Activated CD8-positive, alpha-beta memory T cell treated with anti-CD3 and anti-CD28 coated beads for 36 hours (primary cell): ENCODE results near the gene ATP8A1. TPM values are rescaled to one million over a fixed set of nuclear protein-coding genes. Genes with fewer than 3 reads are reported as not detected.
"Not testable (repeated sequence)": the region's sequence is repeated elsewhere in the genome, so short reads cannot be mapped to it uniquely, and the experiment has no call there.

Experiments
- CTCF ChIA-PET: fragments of 350-600 bp; sonication (Branson Sonifier 250); formaldehyde crosslinking; loops from one replicate; lab custom pipeline; 2021; ENCODE audit warnings: antibody characterized with exemption; lab: Charles Lee
- POLR2A ChIA-PET: fragments of 350-600 bp; sonication (Branson Sonifier 250); formaldehyde crosslinking; loops from one replicate; lab custom pipeline; 2021; ENCODE audit warnings: antibody characterized with exemption; lab: Charles Lee
- total RNA-seq, 2 experiments: library from RNA; stranded (reverse); gene quantifications; one replicate each; pipeline ENCODE4 v1.2.3, GENCODE V29; 2021

Gene ATP8A1
- total RNA-seq, 2 experiments from 2014 or later, result 28.9 to 29.1 TPM

- CTCF ChIA-PET, result interaction anchor here (0.8 kb wide), 1 partner anchor 18 kb away, joined by 3 read pairs; no protein-coding TSS in a partner anchor
- POLR2A ChIA-PET, result interaction anchor here (0.5 to 1.0 kb wide), 2 partner anchors 18 to 578 kb away, joined by 3 to 6 read pairs; no protein-coding TSS in a partner anchor
These were observed 2.2 kb downstream of the ATP8A1 start for GRCh38 chr4:42654631-42655268.

DNA sequence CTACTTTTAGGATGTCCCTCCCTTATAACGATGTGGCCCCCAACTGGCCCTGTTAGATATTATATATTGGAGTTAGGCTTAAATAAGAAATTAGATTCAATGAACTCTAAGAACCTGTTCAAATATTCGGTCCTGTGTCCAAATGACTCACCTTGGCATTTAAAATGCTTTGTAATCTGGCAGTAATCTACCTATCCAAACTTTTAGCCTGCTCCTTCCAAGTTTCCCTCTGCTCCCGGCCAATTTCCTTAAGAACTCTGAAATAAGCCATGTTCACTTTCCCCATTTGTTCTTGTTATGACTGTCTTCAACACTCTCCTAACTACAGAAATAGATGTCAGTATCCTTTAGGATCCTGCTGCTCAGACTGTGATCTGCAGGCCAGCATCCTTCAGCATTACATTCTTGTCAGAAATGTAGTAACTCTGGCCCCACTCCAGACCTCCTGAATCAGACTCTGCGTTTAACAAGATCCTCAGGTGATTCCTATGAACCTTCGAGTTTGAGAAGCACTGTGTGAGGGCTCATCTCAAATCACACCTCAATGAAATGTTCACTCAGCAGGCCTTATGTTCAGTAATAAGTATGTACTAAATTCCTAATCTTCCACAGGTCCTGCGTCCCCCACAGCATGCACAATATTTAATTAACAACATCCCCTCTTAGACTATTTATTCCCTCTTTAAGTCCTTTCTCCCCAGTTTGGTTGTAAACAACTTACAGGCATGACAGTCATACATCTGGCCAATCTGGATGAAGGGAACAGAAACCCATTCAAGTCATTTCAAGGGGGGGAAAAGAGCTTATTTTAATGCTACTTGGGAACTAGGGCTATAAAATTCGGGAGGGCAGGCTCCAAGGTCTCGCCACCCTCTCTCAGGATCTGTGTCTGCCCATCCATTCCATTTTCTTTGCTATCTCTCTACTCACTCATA lies 3.0 kb downstream of the ATP8A1 start:
- ChIA-PET POLR2A (interaction anchor here (1.0 kb wide), 1 partner anchor 19 kb away, joined by 6 read pairs; no protein-coding TSS in a partner anchor), CTCF (interaction anchor here (0.8 kb wide), 1 partner anchor 17 kb away, joined by 3 read pairs; no protein-coding TSS in a partner anchor)

GRCh38 chr4:42652529-42653231 lies 4.2 kb downstream of the ATP8A1 start:
- POLR2A ChIA-PET, CTCF ChIA-PET: not testable (repeated sequence)

GRCh38 chr4:42649870-42650269 lies 7.0 kb downstream of the ATP8A1 start:
- ChIA-PET POLR2A (no interaction called here), CTCF (no interaction called here)

- CTCF ChIA-PET, result no interaction called here
- POLR2A ChIA-PET, result interaction anchor here (1.0 to 3.3 kb wide), 3 partner anchors 10 to 39 kb away, joined by 3 to 14 read pairs (median 3); partner anchors contain the start of gene ATP8A1
These were observed 9.8 kb downstream of the ATP8A1 start for GRCh38 chr4:42646999-42647541.

- CTCF ChIA-PET, result interaction anchor here (0.7 to 1.2 kb wide), 4 partner anchors 11 to 50 kb away, joined by 3 to 6 read pairs (median 3); partner anchors contain the start of gene ATP8A1
- POLR2A ChIA-PET, result interaction anchor here (1.1 to 3.3 kb wide), 2 partner anchors 11 to 12 kb away, joined by 3 to 14 read pairs; partner anchors contain the start of gene ATP8A1
These were observed 10.7 kb downstream of the ATP8A1 start for GRCh38 chr4:42646013-42646784.

DNA sequence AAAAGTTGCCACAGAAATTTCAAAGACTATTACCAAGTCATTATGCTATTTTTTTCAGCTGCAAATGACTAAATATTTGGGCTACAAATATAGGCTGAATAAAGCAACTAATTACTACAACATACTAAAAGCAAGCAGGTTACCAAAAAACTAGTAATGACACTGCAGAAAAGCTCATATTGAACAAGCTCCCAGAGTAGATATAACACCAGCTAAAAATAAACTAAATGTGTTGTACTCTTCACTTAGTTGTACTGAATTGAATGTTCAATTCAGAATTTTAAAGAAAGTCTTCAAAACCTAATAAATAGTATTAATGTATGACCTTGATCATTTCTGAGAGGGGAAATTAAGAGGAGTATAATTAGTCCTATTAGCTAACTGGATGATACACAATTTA lies 12.0 kb downstream of the ATP8A1 start:
- ChIA-PET POLR2A (no interaction called here), CTCF (interaction anchor here (0.7 to 1.0 kb wide), 2 partner anchors 9 to 18 kb away, joined by 3 to 4 read pairs; no protein-coding TSS in a partner anchor)

DNA sequence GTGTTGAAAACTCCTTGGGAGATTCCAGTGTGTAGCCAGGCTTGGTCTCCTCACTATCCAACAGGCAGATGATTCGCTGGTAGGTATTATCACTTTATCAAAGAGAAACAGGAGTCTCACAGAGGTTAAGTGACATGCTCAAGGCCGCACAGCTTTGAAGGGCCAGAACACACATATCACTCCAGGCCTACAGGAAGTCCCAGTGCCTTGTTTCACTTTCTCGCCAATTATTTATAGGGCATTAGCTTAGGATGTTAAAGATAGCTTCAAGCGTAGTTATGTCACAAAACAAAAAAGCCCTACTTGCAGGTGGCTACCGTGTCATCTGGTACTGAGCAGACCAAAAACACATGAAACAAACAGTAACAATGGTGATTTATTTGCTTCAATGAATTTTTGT lies 13.2 kb downstream of the ATP8A1 start:
- CTCF ChIA-PET, result no interaction called here
- POLR2A ChIA-PET, result no interaction called here

GRCh38 chr4:42642845-42643615 lies 13.9 kb downstream of the ATP8A1 start:
- ChIA-PET POLR2A (no interaction called here), CTCF (no interaction called here)

GRCh38 chr4:42642101-42642797 lies 14.7 kb downstream of the ATP8A1 start:
- CTCF ChIA-PET, result no interaction called here

GRCh38 chr4:42641656-42642055 lies 15.2 kb downstream of the ATP8A1 start:
- ChIA-PET POLR2A (interaction anchor here (0.6 to 1.3 kb wide), 2 partner anchors 15 to 201 kb away, joined by 3 to 9 read pairs; partner anchors contain the start of gene ATP8A1), CTCF (no interaction called here)

More at GRCh38 chr4:42642101-42642797, 14.7 kb downstream of the ATP8A1 start:
- POLR2A ChIA-PET, result interaction anchor here (1.3 kb wide), 1 partner anchor 15 kb away, joined by 9 read pairs; the partner anchor contains the start of gene ATP8A1

DNA sequence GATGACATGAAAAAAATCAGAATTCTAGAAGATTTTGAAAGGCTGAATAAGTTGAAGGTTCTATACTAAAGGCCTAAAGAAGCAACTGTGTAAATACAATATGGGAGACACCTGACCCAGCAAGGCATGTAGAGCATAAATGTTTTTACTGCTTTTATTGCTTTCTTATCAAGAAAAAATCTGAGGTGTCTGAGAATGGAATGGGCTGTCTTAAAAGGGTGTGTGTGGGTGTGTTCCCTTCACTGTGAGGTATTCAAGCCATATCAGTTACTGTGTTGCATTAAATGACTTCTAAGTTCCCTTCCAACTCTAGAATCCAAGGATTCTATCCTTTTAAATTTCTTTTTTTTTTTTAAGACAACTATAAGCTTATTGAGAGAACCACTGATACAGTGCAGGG lies 15.7 kb downstream of the ATP8A1 start:
- ChIA-PET POLR2A (interaction anchor here (0.6 to 1.3 kb wide), 2 partner anchors 16 to 201 kb away, joined by 3 to 9 read pairs; partner anchors contain the start of gene ATP8A1), CTCF (no interaction called here)

DNA sequence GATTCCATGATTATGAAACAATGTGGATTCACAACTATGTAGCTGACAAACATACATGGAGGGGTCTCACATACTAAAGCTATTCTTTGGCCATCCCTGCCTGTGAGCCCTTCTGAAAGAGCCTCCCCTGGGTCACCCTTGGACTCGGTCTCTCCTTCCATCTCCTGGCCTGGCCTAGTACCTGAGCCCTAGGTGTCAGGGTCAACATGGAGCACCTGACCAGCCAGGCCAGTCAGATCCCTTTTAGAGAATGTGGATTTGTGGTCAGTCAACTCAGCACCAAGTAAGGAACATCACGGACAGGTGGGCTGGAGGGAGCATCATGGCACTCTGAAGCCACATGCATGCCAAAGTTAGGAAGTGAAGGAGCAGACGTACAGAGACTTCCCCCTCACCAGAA lies 16.3 kb downstream of the ATP8A1 start:
- ChIA-PET POLR2A (no interaction called here), CTCF (no interaction called here)

- CTCF ChIA-PET, result no interaction called here
- POLR2A ChIA-PET, result no interaction called here
These were observed 17.9 kb downstream of the ATP8A1 start for GRCh38 chr4:42638993-42639392.

DNA sequence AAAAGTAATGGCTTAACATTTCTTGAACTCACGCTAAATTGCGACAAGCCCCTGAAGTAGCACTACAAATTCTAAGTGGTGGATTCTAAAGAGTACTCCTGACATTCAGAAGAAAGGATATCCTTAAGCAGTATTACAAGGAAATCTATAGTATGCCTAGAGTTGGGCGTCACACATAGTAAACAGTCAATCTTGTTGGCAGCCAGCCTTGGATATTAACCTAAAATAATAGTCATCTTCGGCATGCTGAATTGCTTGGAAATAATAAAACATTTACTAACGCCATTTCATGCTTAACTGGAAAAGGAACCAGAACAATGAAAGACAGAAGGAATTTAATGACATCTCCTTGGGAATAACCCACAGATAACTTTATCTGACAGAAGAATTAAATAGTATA lies 18.6 kb downstream of the ATP8A1 start:
- ChIA-PET CTCF (no interaction called here), POLR2A (no interaction called here)

GRCh38 chr4:42637867-42638266 lies 19.0 kb downstream of the ATP8A1 start:
- ChIA-PET POLR2A (interaction anchor here (1.2 kb wide), 1 partner anchor 19 kb away, joined by 4 read pairs; the partner anchor contains the start of gene ATP8A1), CTCF (interaction anchor here (1.2 kb wide), 1 partner anchor 19 kb away, joined by 3 read pairs; the partner anchor contains the start of gene ATP8A1)
